NCI-H526 treated with DMSO at 0.1 percent for 48 hours (cell line): ENCODE data around the gene OPRM1.

Experiments
- DNase-seq: peaks from one replicate; lab custom pipeline; 2025; lab: John Stamatoyannopoulos, UW

OPRM1 gene

GRCh38 chr6:154206996-154207395, 168.0 kb downstream of the OPRM1 start:
- no peak for DNase-seq

- no peak for DNase-seq
Observed at GRCh38 chr6:154209555-154209954, 170.5 kb downstream of the OPRM1 start.

GRCh38 chr6:154210678-154211077, 171.6 kb downstream of the OPRM1 start:
- DNase-seq, result no peak

- DNase-seq, result peak; percentile 20
Observed at GRCh38 chr6:154213782-154214181, 174.7 kb downstream of the OPRM1 start.

- DNase-seq, result no peak
Observed at GRCh38 chr6:154218301-154218700, 179.3 kb downstream of the OPRM1 start.

- no peak for DNase-seq
Observed at GRCh38 chr6:154218787-154219186, 179.7 kb downstream of the OPRM1 start.

- no peak for DNase-seq
Observed at GRCh38 chr6:154219250-154219649, 180.2 kb downstream of the OPRM1 start.

- DNase-seq, result no peak
Observed at GRCh38 chr6:154222716-154223115, 183.7 kb downstream of the OPRM1 start.

- DNase-seq, result no peak
Observed at GRCh38 chr6:154223296-154223695, 184.3 kb downstream of the OPRM1 start.

GRCh38 chr6:154226461-154226860, 187.4 kb downstream of the OPRM1 start:
- DNase-seq, result no peak

GRCh38 chr6:154227862-154228520, 189.0 kb downstream of the OPRM1 start:
- no peak for DNase-seq

GRCh38 chr6:154228521-154228905, 189.5 kb downstream of the OPRM1 start:
- DNase-seq, result no peak

- DNase-seq, result no peak
Observed at GRCh38 chr6:154229786-154230185, 190.7 kb downstream of the OPRM1 start.

- no peak for DNase-seq
Observed at GRCh38 chr6:154230393-154230792, 191.4 kb downstream of the OPRM1 start.

- no peak for DNase-seq
Observed at GRCh38 chr6:154230910-154231595, 192.0 kb downstream of the OPRM1 start.

GRCh38 chr6:154232013-154232910, 193.2 kb downstream of the OPRM1 start:
- DNase-seq, result no peak

- DNase-seq, result no peak
Observed at GRCh38 chr6:154233383-154233782, 194.3 kb downstream of the OPRM1 start.

GRCh38 chr6:154234019-154234772, 195.2 kb downstream of the OPRM1 start:
- DNase-seq, result no peak

- DNase-seq, result no peak
Observed at GRCh38 chr6:154236646-154237301, 197.7 kb downstream of the OPRM1 start.

- DNase-seq, result no peak
Observed at GRCh38 chr6:154238831-154239230, 199.8 kb downstream of the OPRM1 start.

GRCh38 chr6:154239392-154239791, 200.4 kb downstream of the OPRM1 start:
- no peak for DNase-seq
